B cell (primary cell): ENCODE data around the gene ESPN. TPM values are rescaled to one million over a fixed set of nuclear protein-coding genes. Genes with fewer than 3 reads are reported as not detected.
"Not testable (repeated sequence)": the region's sequence is repeated elsewhere in the genome, so short reads cannot be mapped to it uniquely, and the experiment has no call there.

Experiments
- ATAC-seq: fragments of 200-7000 bp; cut with Tn5 transposase; one replicate; pipeline ENCODE4 v1.10.0; 2021; ENCODE audit warnings: low read depth, mild to moderate bottlenecking, moderate number of reproducible peaks, moderate library complexity
- CTCF ChIA-PET: fragments of 350-600 bp; sonication (Branson Sonifier 250); formaldehyde crosslinking; loops from one replicate; lab custom pipeline; 2021; ENCODE audit warnings: antibody characterized with exemption, inconsistent platforms; lab: Charles Lee
- POLR2A ChIA-PET: fragments of 350-600 bp; sonication (Branson Sonifier 250); formaldehyde crosslinking; loops from one replicate; lab custom pipeline; 2021; ENCODE audit warnings: antibody characterized with exemption; lab: Charles Lee
- DNase-seq: peaks from one replicate; pipeline ENCODE4 v3.0.0; 2013
- H2AFZ ChIP-seq: 2 replicates; pipeline ENCODE4 v1.6.1; 2012; ENCODE audit warnings: mild to moderate bottlenecking, low read depth, low read length; ENCODE audit not compliant: insufficient read depth, poor library complexity, severe bottlenecking
- H3K27ac ChIP-seq, 2 donors: 1 replicate in 1 of 2; 2 replicates in 1 of 2; pipeline ENCODE4 v1.5.1; 2012 to 2013; ENCODE audit warnings: low read length in 2 of 2, mild to moderate bottlenecking in 2 of 2, moderate library complexity in 1 of 2
- H3K27me3 ChIP-seq, 4 experiments: fragments of 200-600 bp in 1 of 4; sonication (generic) in 1 of 4; replicated peaks in 1 of 4; 1 replicate in 2 of 4; 2 replicates in 2 of 4; pipeline versions ENCODE4 v1.6.1 to v1.7.0; 2013 to 2016; ENCODE audit warnings: low read length in 3 of 4, mild to moderate bottlenecking in 2 of 4, mixed read lengths in 1 of 4, moderate library complexity in 1 of 4; ENCODE audit not compliant: insufficient read depth in 4 of 4, control insufficient read depth in 3 of 4; ENCODE audit errors: control extremely low read depth in 1 of 4
- H3K36me3 ChIP-seq, 2 experiments: replicated peaks in 1 of 2; 1 replicate in 1 of 2; 2 replicates in 1 of 2; pipeline versions ENCODE4 v1.6.1 to v1.7.1; 2013; ENCODE audit warnings: low read length in 1 of 2; ENCODE audit not compliant: insufficient read depth in 2 of 2, control insufficient read depth in 1 of 2; ENCODE audit errors: control extremely low read depth in 1 of 2, extremely low read depth in 1 of 2
- H3K4me1 ChIP-seq, 2 donors: fragments of 200-600 bp in 1 of 2; sonication (generic) in 1 of 2; 1 replicate in 1 of 2; 2 replicates in 1 of 2; pipeline versions ENCODE4 v1.5.1 to v1.6.1; 2013 to 2017; ENCODE audit warnings: low read length in 2 of 2; ENCODE audit not compliant: control insufficient read depth in 2 of 2, insufficient read depth in 2 of 2
- H3K4me2 ChIP-seq: replicated peaks from 2 replicates; pipeline ENCODE3; 2012; ENCODE audit warnings: mild to moderate bottlenecking, low read depth, low read length; ENCODE audit not compliant: poor library complexity, severe bottlenecking
- H3K4me3 ChIP-seq, 5 experiments: fragments of 200-600 bp in 1 of 5; sonication (generic) in 1 of 5; 1 replicate in 3 of 5; 2 replicates in 2 of 5; pipeline versions ENCODE4 v1.5.1 to v1.7.0; 2011 to 2016; ENCODE audit warnings: low read length in 4 of 5, mild to moderate bottlenecking in 4 of 5, low read depth in 2 of 5, control low read depth in 1 of 5, moderate library complexity in 1 of 5; ENCODE audit not compliant: insufficient read depth in 1 of 5; ENCODE audit errors: control extremely low read depth in 1 of 5, extremely low read depth in 1 of 5
- H3K79me2 ChIP-seq: fragments of 200-600 bp; sonication (generic); one replicate; pipeline ENCODE4 v1.6.0; 2016; ENCODE audit warnings: low read length; ENCODE audit not compliant: control insufficient read depth, insufficient read depth
- H3K9ac ChIP-seq: fragments of 200-600 bp; sonication (generic); 2 replicates; pipeline ENCODE4 v1.6.1; 2017; ENCODE audit warnings: mild to moderate bottlenecking, low read length, moderate library complexity
- H3K9me3 ChIP-seq, 3 donors: one replicate each; pipeline versions ENCODE4 v1.6.1 to v1.7.1; 2013; ENCODE audit warnings: low read length in 2 of 3; ENCODE audit not compliant: control insufficient read depth in 2 of 3, insufficient read depth in 1 of 3; ENCODE audit errors: control extremely low read depth in 1 of 3
- H4K20me1 ChIP-seq: 2 replicates; pipeline ENCODE4 v1.6.0; 2012; ENCODE audit warnings: mild to moderate bottlenecking, low read length; ENCODE audit not compliant: insufficient read depth, control insufficient read depth, poor library complexity, severe bottlenecking
- H3K27ac Mint-ChIP-seq: one replicate; pipeline ENCODE4 v1.8.0; 2021; ENCODE audit warnings: mixed read lengths
- H3K27me3 Mint-ChIP-seq: one replicate; pipeline ENCODE4 v1.8.0; 2021; ENCODE audit warnings: mixed read lengths
- H3K4me1 Mint-ChIP-seq: one replicate; pipeline ENCODE4 v1.8.0; 2021; ENCODE audit warnings: mixed read lengths
- H3K4me3 Mint-ChIP-seq: one replicate; pipeline ENCODE4 v1.8.0; 2021; ENCODE audit warnings: mixed read lengths
- H3K9me3 Mint-ChIP-seq: one replicate; pipeline ENCODE4 v1.8.0; 2022; ENCODE audit warnings: mixed read lengths; ENCODE audit not compliant: insufficient read depth
- CTCF ChIP-seq: fragments of 200-600 bp; IDR thresholded peaks from one replicate; pipeline ENCODE4 v1.8.0; 2022; ENCODE audit warnings: antibody characterized with exemption, mild to moderate bottlenecking
- EZH2 ChIP-seq: IDR thresholded peaks from 2 replicates; pipeline ENCODE4 v1.6.1; 2012; ENCODE audit warnings: borderline replicate concordance, low read depth, mild to moderate bottlenecking, moderate library complexity, low read length; ENCODE audit not compliant: insufficient read depth, poor library complexity, severe bottlenecking
- WGBS: methylation state at CpG from one replicate; pipeline ENCODE4 v1.1.5; 2013; ENCODE audit warnings: missing lambda C conversion rate; ENCODE audit not compliant: insufficient coverage; 5-methylcytosine and 5-hydroxymethylcytosine counted together
- intact Hi-C: fragments of 100-400 bp; cut with micrococcal nuclease; formaldehyde crosslinking; loops from one replicate; pipeline ENCODE4 v1.10.0; 2022
- polyA plus RNA-seq: library from polyadenylated mRNA; depleted of rRNA; stranded (reverse); fragments of >200 nt; gene quantifications from 2 replicates; pipeline ENCODE4 v1.2.3, GENCODE V29; 2012
- total RNA-seq, 2 donors: library from RNA; stranded (reverse); fragments of 120-200 nt in 1 of 2; gene quantifications; 1 replicate in 1 of 2; 2 replicates in 1 of 2; pipeline versions ENCODE4 v1.2.3 to v1.2.4, GENCODE V29; 2013 to 2022

Gene ESPN
- total and polyA plus RNA-seq, 2 donors (not counting 1 experiment from before 2014, with no cell fraction given): 0.19 to 0.25 TPM

- Histone ChIP-seq H3K4me2 (peak within 1 kb of the TSS; percentile 85), H4K20me1 (no peaks in the 10 kb centered on the region), H3K9me3 (no peaks in the 10 kb centered on the region), H3K79me2 (no peaks in the 10 kb centered on the region), H3K4me1 (peaks cover 15 to 20% of the 10 kb centered on the region in 2 donors), H3K27me3 (peaks cover 0 to 15% (median 0%) of the 10 kb centered on the region in 4 experiments), H3K27ac (peak within 1 kb of the TSS; percentile 84), H2AFZ (peak within 1 kb of the TSS; percentile 86), H3K4me3 (peak within 1 kb of the TSS; percentile 51 to 80 (median 64)), H3K9ac (peak within 1 kb of the TSS; percentile 71), H3K36me3 (no peaks in the 10 kb centered on the region)
- ATAC-seq (peak; percentile 90), DNase-seq (peak; percentile 94)
- no peaks in the 10 kb centered on the region for H3K27me3 Mint-ChIP-seq
- peak within 1 kb of the TSS; percentile 97 for H3K27ac Mint-ChIP-seq
- intact Hi-C loops: loop anchor here (1.0 to 5.0 kb wide), 4 partner anchors 11 to 307 kb away; partner anchors contain the start of genes DNAJC11 and RPL22
- H3K4me3 Mint-ChIP-seq: peak within 1 kb of the TSS; percentile 92
- no peaks in the 10 kb centered on the region for H3K9me3 Mint-ChIP-seq
- CTCF ChIA-PET: interaction anchor here (0.6 to 3.4 kb wide), 9 partner anchors 10 to 253 kb away, joined by 3 to 12 read pairs (median 4); no protein-coding TSS in a partner anchor
- H3K4me1 Mint-ChIP-seq: peaks cover 16% of the 10 kb centered on the region
- TF ChIP-seq CTCF (no peak), EZH2 (no peak)
- WGBS: under 1% methylated on average over 78 of the region's 87 CpGs
- POLR2A ChIA-PET: interaction anchor here (0.5 kb wide), 1 partner anchor 762 kb away, joined by 10 read pairs; no protein-coding TSS in a partner anchor
Observed at GRCh38 chr1:6393400-6394187, 31.0 kb upstream of the ESPN start, which contains the start of gene ACOT7. TSS of gene ACOT7 (minus strand) at chr1:6393767. CDS start at chr1:6393399, 368 bp downstream.

DNA sequence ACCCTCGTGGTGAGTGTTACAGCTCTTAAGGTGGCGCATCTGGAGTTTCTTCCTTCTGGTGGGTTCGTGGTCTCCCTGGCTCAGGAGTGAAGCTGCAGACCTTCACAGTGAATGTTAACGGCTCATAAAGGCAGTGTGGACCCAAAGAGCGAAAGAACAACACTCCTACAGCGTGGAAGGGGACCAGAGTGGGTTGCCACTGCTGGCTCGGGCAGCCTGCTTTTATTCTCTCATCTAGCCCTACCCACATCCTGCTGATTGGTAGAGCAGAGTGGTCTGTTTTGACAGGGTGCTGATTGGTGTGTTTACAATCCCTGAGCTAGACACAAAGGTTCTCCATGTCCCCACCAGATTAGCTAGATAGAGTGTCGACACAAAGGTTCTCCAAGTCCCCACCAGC is 29.4 kb upstream of the ESPN start:
- ChIA-PET POLR2A (interaction anchor here (0.9 kb wide), 1 partner anchor 207 kb away, joined by 10 read pairs; no protein-coding TSS in a partner anchor), CTCF (interaction anchor here (1.8 to 3.4 kb wide), 4 partner anchors 10 to 47 kb away, joined by 5 to 12 read pairs (median 8); no protein-coding TSS in a partner anchor)
- DNase-seq, intact Hi-C loops, H3K79me2 ChIP-seq, H3K9me3 ChIP-seq, H3K27ac ChIP-seq, H4K20me1 ChIP-seq, H3K4me3 ChIP-seq, H3K9me3 Mint-ChIP-seq, H3K4me2 ChIP-seq, ATAC-seq, H2AFZ ChIP-seq, H3K36me3 ChIP-seq, H3K9ac ChIP-seq, H3K27me3 Mint-ChIP-seq: not testable (repeated sequence)
- Mint-ChIP-seq H3K27ac (peak overlapping the region; percentile 63), H3K4me3 (peak overlapping the region; percentile 61), H3K4me1 (peaks cover 16% of the 10 kb centered on the region)
- H3K4me1 ChIP-seq: peaks cover 15 to 20% of the 10 kb centered on the region in 2 donors
- 64% methylated on average over 5 of the region's 8 CpGs for WGBS
- peaks cover 0 to 13% (median 0%) of the 10 kb centered on the region in 4 experiments for H3K27me3 ChIP-seq

DNA sequence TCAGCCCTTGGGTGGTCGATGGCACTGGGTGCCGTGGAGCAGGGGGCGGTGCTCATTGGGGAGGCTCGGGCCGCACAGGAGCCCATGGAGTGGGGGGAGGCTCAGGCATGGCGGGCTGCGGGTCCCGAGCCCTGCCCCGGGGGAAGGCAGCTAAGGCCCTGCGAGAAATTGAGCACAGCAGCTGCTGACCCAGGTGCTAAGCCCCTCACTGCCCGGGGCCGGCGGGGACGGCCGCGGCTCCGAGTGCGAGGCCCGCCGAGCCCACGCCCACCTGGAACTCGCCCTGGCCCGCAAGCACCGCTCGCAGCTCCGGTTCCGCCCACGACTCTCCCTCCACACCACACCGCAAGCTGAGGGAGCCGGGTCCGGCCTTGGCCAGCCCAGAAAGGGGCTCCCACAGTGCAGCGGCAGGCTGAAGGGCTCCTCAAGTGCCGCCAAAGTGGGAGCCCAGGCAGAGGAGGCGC is 28.8 kb upstream of the ESPN start:
- not testable (repeated sequence) for H3K4me3 Mint-ChIP-seq

More for the DNA sequence above, 28.8 kb upstream of the ESPN start:
- H3K27ac Mint-ChIP-seq, H3K36me3 ChIP-seq, H3K79me2 ChIP-seq, H3K27ac ChIP-seq, H2AFZ ChIP-seq, H4K20me1 ChIP-seq, H3K4me2 ChIP-seq, DNase-seq, H3K9me3 ChIP-seq, H3K9ac ChIP-seq, ATAC-seq, H3K9me3 Mint-ChIP-seq, intact Hi-C loops, H3K27me3 Mint-ChIP-seq, H3K4me3 ChIP-seq, POLR2A ChIA-PET: not testable (repeated sequence)
- peaks cover 15 to 20% of the 10 kb centered on the region in 2 donors for H3K4me1 ChIP-seq
- CTCF ChIA-PET: interaction anchor here (0.8 to 3.4 kb wide), 4 partner anchors 27 to 48 kb away, joined by 5 to 12 read pairs (median 6); no protein-coding TSS in a partner anchor
- H3K27me3 ChIP-seq: peaks cover 0 to 13% (median 0%) of the 10 kb centered on the region in 4 experiments
- WGBS: 98% methylated on average over 33 of the region's 34 CpGs
- peaks cover 16% of the 10 kb centered on the region for H3K4me1 Mint-ChIP-seq
